ENCODE results near the gene ITGA3.

GRCh38 chr17:50108556-50108955, 52.6 kb downstream of the ITGA3 start:
- TF ChIP-seq CTCF (IDR thresholded peaks at IDR 0.05; ENCODE audit: borderline replicate concordance, extremely low read depth, low read length, poor library complexity, severe bottlenecking) (no peak), EZH2 (IDR thresholded peaks at IDR 0.05; ENCODE audit: borderline replicate concordance, low read depth, low read length, severe bottlenecking) (no peak)

All from DND-41 (cell line).